Stomach smooth muscle (tissue), 2 donors: ENCODE results near the gene CDHR2.

Source experiments
- H3K27ac ChIP-seq: one replicate; pipeline ENCODE4 v1.7.0; 2013; ENCODE audit warnings: mild to moderate bottlenecking, low read length, inconsistent platforms
- H3K27me3 ChIP-seq, 2 donors: one replicate each; pipeline ENCODE4 v1.7.0; 2013; ENCODE audit warnings: low read length in 2 of 2; ENCODE audit not compliant: insufficient read depth in 2 of 2, control insufficient read depth in 1 of 2
- H3K36me3 ChIP-seq, 2 donors: one replicate each; pipeline ENCODE4 v1.7.0; 2013; ENCODE audit warnings: low read length in 2 of 2; ENCODE audit not compliant: control insufficient read depth in 2 of 2, insufficient read depth in 2 of 2
- H3K4me1 ChIP-seq: one replicate; pipeline ENCODE4 v1.7.0; 2013; ENCODE audit warnings: low read length; ENCODE audit not compliant: control insufficient read depth, insufficient read depth
- H3K4me3 ChIP-seq, 2 donors: one replicate each; pipeline ENCODE4 v1.7.0; 2013; ENCODE audit warnings: low read length in 2 of 2
- H3K9ac ChIP-seq, 2 donors: one replicate each; pipeline ENCODE4 v1.7.0; 2013; ENCODE audit warnings: low read length in 2 of 2, mild to moderate bottlenecking in 1 of 2
- H3K9me3 ChIP-seq, 2 donors: one replicate each; pipeline ENCODE4 v1.7.0; 2013; ENCODE audit warnings: low read length in 2 of 2; ENCODE audit not compliant: control insufficient read depth in 2 of 2
- donor health status: healthy.
- donor health status: Pancreatic carcinoma.

Gene CDHR2

GRCh38 chr5:176620333-176620981, 71.3 kb downstream of the CDHR2 start:
- no peaks in the 10 kb centered on the region for H3K36me3 ChIP-seq
- H3K27ac ChIP-seq, result no peak overlapping the region
- H3K4me3 ChIP-seq, result peak overlapping the region in 1 of 2 donors; percentile 8
- peaks cover 23% of the 10 kb centered on the region for H3K4me1 ChIP-seq
- no peaks in the 10 kb centered on the region for H3K9me3 ChIP-seq
- no peak overlapping the region for H3K9ac ChIP-seq
- H3K27me3 ChIP-seq, result peaks cover 55 to 63% of the 10 kb centered on the region in 2 donors

GRCh38 chr5:176621661-176622079, 72.5 kb downstream of the CDHR2 start:
- no peak overlapping the region for H3K9ac ChIP-seq
- H3K4me3 ChIP-seq, result no peak overlapping the region
- H3K27ac ChIP-seq, result no peak overlapping the region
- no peaks in the 10 kb centered on the region for H3K36me3 ChIP-seq
- peaks cover 23% of the 10 kb centered on the region for H3K4me1 ChIP-seq
- no peaks in the 10 kb centered on the region for H3K9me3 ChIP-seq
- H3K27me3 ChIP-seq, result peaks cover 64 to 69% of the 10 kb centered on the region in 2 donors

GRCh38 chr5:176624142-176624541, 75.0 kb downstream of the CDHR2 start:
- Histone ChIP-seq H3K27ac (no peak overlapping the region), H3K9me3 (no peaks in the 10 kb centered on the region), H3K4me1 (peaks cover 24% of the 10 kb centered on the region), H3K36me3 (no peaks in the 10 kb centered on the region), H3K9ac (no peak overlapping the region), H3K27me3 (peaks cover 71 to 73% of the 10 kb centered on the region in 2 donors), H3K4me3 (no peak overlapping the region)

- H3K4me1 ChIP-seq, result peaks cover 22% of the 10 kb centered on the region
- no peaks in the 10 kb centered on the region for H3K9me3 ChIP-seq
- no peak overlapping the region for H3K9ac ChIP-seq
- H3K36me3 ChIP-seq, result no peaks in the 10 kb centered on the region
- peaks cover 72% of the 10 kb centered on the region in 2 donors for H3K27me3 ChIP-seq
- no peak overlapping the region for H3K4me3 ChIP-seq
- H3K27ac ChIP-seq, result no peak overlapping the region
Observed at GRCh38 chr5:176624938-176625337, 75.8 kb downstream of the CDHR2 start.

- H3K36me3 ChIP-seq, result no peaks in the 10 kb centered on the region
- H3K27me3 ChIP-seq, result peaks cover 70 to 72% of the 10 kb centered on the region in 2 donors
- H3K9me3 ChIP-seq, result no peaks in the 10 kb centered on the region
- H3K4me1 ChIP-seq, result peaks cover 22% of the 10 kb centered on the region
- H3K4me3 ChIP-seq, result no peak overlapping the region
- no peak overlapping the region for H3K27ac ChIP-seq
- no peak overlapping the region for H3K9ac ChIP-seq
Observed at GRCh38 chr5:176625512-176625911, 76.4 kb downstream of the CDHR2 start.

- Histone ChIP-seq H3K9ac (no peak overlapping the region), H3K4me3 (no peak overlapping the region), H3K36me3 (no peaks in the 10 kb centered on the region), H3K27ac (no peak overlapping the region), H3K4me1 (peaks cover 22% of the 10 kb centered on the region), H3K27me3 (peaks cover 70 to 72% of the 10 kb centered on the region in 2 donors), H3K9me3 (no peaks in the 10 kb centered on the region)
Observed at GRCh38 chr5:176625966-176626875, 77.1 kb downstream of the CDHR2 start.

- Histone ChIP-seq H3K27ac (no peak overlapping the region), H3K9me3 (no peaks in the 10 kb centered on the region), H3K9ac (no peak overlapping the region), H3K27me3 (peaks cover 70 to 72% of the 10 kb centered on the region in 2 donors), H3K4me1 (peaks cover 17% of the 10 kb centered on the region), H3K4me3 (no peak overlapping the region), H3K36me3 (no peaks in the 10 kb centered on the region)
Observed at GRCh38 chr5:176626876-176627236, 77.7 kb downstream of the CDHR2 start.

- no peaks in the 10 kb centered on the region for H3K36me3 ChIP-seq
- peaks cover 17% of the 10 kb centered on the region for H3K4me1 ChIP-seq
- no peak overlapping the region for H3K4me3 ChIP-seq
- no peak overlapping the region for H3K27ac ChIP-seq
- no peaks in the 10 kb centered on the region for H3K9me3 ChIP-seq
- H3K9ac ChIP-seq, result no peak overlapping the region
- H3K27me3 ChIP-seq, result peaks cover 67 to 73% of the 10 kb centered on the region in 2 donors
Observed at GRCh38 chr5:176627582-176627981, 78.4 kb downstream of the CDHR2 start.

GRCh38 chr5:176628406-176629228, 79.5 kb downstream of the CDHR2 start:
- Histone ChIP-seq H3K4me1 (peaks cover 17% of the 10 kb centered on the region), H3K9ac (no peak overlapping the region), H3K4me3 (no peak overlapping the region), H3K36me3 (no peaks in the 10 kb centered on the region), H3K9me3 (no peaks in the 10 kb centered on the region), H3K27ac (no peak overlapping the region), H3K27me3 (peaks cover 66 to 77% of the 10 kb centered on the region in 2 donors)

GRCh38 chr5:176629317-176629852, 80.2 kb downstream of the CDHR2 start:
- Histone ChIP-seq H3K27me3 (peaks cover 62 to 70% of the 10 kb centered on the region in 2 donors), H3K36me3 (no peaks in the 10 kb centered on the region), H3K9ac (no peak overlapping the region), H3K9me3 (no peaks in the 10 kb centered on the region), H3K27ac (no peak overlapping the region), H3K4me3 (no peak overlapping the region), H3K4me1 (peaks cover 17% of the 10 kb centered on the region)
